SK-N-SH (cell line): Measurements from ENCODE around the gene SOX21. TPM values are rescaled to one million over a fixed set of nuclear protein-coding genes. Genes with fewer than 3 reads are reported as not detected.

Source experiments
- CTCF ChIA-PET: fragments of 300-600, 350-600 bp; formaldehyde crosslinking; extraction: SDS; loops from one replicate; lab custom pipeline; 2021; lab: Yijun Ruan, JAX
- POLR2A ChIA-PET: fragments of 350-600 bp; sonication (Branson Sonifier 250); formaldehyde crosslinking; extraction: SDS; loops from one replicate; lab custom pipeline; 2020; ENCODE audit warnings: antibody characterized with exemption, inconsistent platforms; lab: Yijun Ruan, JAX
- DNase-seq: peaks from one replicate; pipeline ENCODE4 v3.0.0; 2012
- H2AFZ ChIP-seq: fragments of 200-600 bp; sonication (generic); 2 replicates; pipeline ENCODE4 v1.8.1; 2016; ENCODE audit warnings: antibody characterized with exemption, mild to moderate bottlenecking, low read depth
- H3F3A ChIP-seq: fragments of 200-600 bp; sonication (generic); replicated peaks from 2 replicates; pipeline ENCODE3; 2016; ENCODE audit warnings: antibody characterized with exemption, mild to moderate bottlenecking; ENCODE audit not compliant: insufficient read depth
- H3K27ac ChIP-seq, 2 experiments: fragments of 200-500 bp in 1 of 2; fragments of 200-600 bp in 1 of 2; sonication (Bioruptor generic) in 1 of 2; sonication (generic), shearing (Covaris generic) in 1 of 2; 2 replicates each; pipeline versions ENCODE4 v1.5.1 to v1.6.1; 2014 to 2016; ENCODE audit warnings: low read depth in 2 of 2, inconsistent platforms in 1 of 2, low read length in 1 of 2, mild to moderate bottlenecking in 1 of 2, mixed read lengths in 1 of 2
- H3K27me3 ChIP-seq: fragments of 200-600 bp; sonication (generic), shearing (Covaris generic); 2 replicates; pipeline ENCODE4 v1.6.1; 2016; ENCODE audit warnings: mixed run types; ENCODE audit not compliant: insufficient read depth
- H3K36me3 ChIP-seq, 2 experiments: fragments of 200-500 bp in 1 of 2; fragments of 200-600 bp in 1 of 2; sonication (Bioruptor generic) in 1 of 2; sonication (generic) in 1 of 2; replicated peaks in 1 of 2; 2 replicates each; pipeline versions ENCODE3 to v1.5.1; 2014 to 2016; ENCODE audit warnings: low read length in 1 of 2, mild to moderate bottlenecking in 1 of 2; ENCODE audit not compliant: insufficient read depth in 2 of 2, control insufficient read depth in 1 of 2
- H3K4me1 ChIP-seq, 2 experiments: fragments of 200-500 bp in 1 of 2; fragments of 200-600 bp in 1 of 2; sonication (Bioruptor generic) in 1 of 2; sonication (generic), shearing (Covaris generic) in 1 of 2; 2 replicates each; pipeline versions ENCODE4 v1.5.1 to v1.6.1; 2014 to 2016; ENCODE audit warnings: low read depth in 1 of 2, low read length in 1 of 2, mixed run types in 1 of 2; ENCODE audit not compliant: insufficient read depth in 2 of 2, control insufficient read depth in 1 of 2
- H3K4me2 ChIP-seq: fragments of 200-600 bp; sonication (generic), shearing (Covaris generic); 2 replicates; pipeline ENCODE4 v1.6.1; 2017; ENCODE audit warnings: mixed run types
- H3K4me3 ChIP-seq, 2 experiments: fragments of 200-500 bp in 1 of 2; fragments of 200-600 bp in 1 of 2; sonication (Bioruptor generic) in 1 of 2; sonication (generic), shearing (Covaris generic) in 1 of 2; 2 replicates each; pipeline versions ENCODE4 v1.5.1 to v1.8.1; 2014 to 2016; ENCODE audit warnings: low read depth in 2 of 2, inconsistent platforms in 1 of 2, low read length in 1 of 2, mild to moderate bottlenecking in 1 of 2, mixed read lengths in 1 of 2, moderate library complexity in 1 of 2
- H3K79me2 ChIP-seq: fragments of 200-600 bp; sonication (generic); 2 replicates; pipeline ENCODE4 v1.8.1; 2017; ENCODE audit warnings: mild to moderate bottlenecking; ENCODE audit not compliant: insufficient read depth
- H3K9ac ChIP-seq: fragments of 200-600 bp; sonication (generic); 2 replicates; pipeline ENCODE4 v1.6.1; 2017; ENCODE audit warnings: mixed run types
- H3K9me2 ChIP-seq: fragments of 200-600 bp; sonication (generic); 2 replicates; pipeline ENCODE4 v1.6.1; 2017; ENCODE audit warnings: mixed run types
- H3K9me3 ChIP-seq: fragments of 200-600 bp; sonication (generic); 2 replicates; pipeline ENCODE4 v1.6.1; 2017; ENCODE audit warnings: mixed run types, mild to moderate bottlenecking, moderate library complexity
- H4K20me1 ChIP-seq: fragments of 200-600 bp; sonication (generic); 2 replicates; pipeline ENCODE4 v1.6.1; 2017; ENCODE audit warnings: mild to moderate bottlenecking, mixed run types; ENCODE audit not compliant: insufficient read depth
- CHD2 ChIP-seq: fragments of 150-350 bp; IDR thresholded peaks from 2 replicates; pipeline ENCODE4 v1.6.1; 2018; ENCODE audit warnings: low read length; ENCODE audit not compliant: partially characterized antibody
- JUND ChIP-seq: IDR thresholded peaks from 2 replicates; pipeline ENCODE4 v1.4.0; 2012
- RAD21 ChIP-seq: IDR thresholded peaks from 2 replicates; pipeline ENCODE4 v1.6.1; 2012; ENCODE audit warnings: mild to moderate bottlenecking, low read length
- RCOR1 ChIP-seq: fragments of 150-350 bp; IDR thresholded peaks from 2 replicates; pipeline ENCODE4 v1.6.1; 2017; ENCODE audit warnings: antibody characterized with exemption, low read length
- RFX5 ChIP-seq: IDR thresholded peaks from 2 replicates; pipeline ENCODE4 v1.6.1; 2012; ENCODE audit warnings: mild to moderate bottlenecking, improper control_type of control experiment, low read length
- SMC3 ChIP-seq: IDR thresholded peaks from 2 replicates; pipeline ENCODE4 v1.6.1; 2012; ENCODE audit warnings: low read depth, low read length, improper control_type of control experiment
- TAF1 ChIP-seq: IDR thresholded peaks from 2 replicates; pipeline ENCODE4 v1.6.1; 2012; ENCODE audit warnings: low read depth, mild to moderate bottlenecking, low read length, moderate library complexity, borderline replicate concordance
- YY1 ChIP-seq: IDR thresholded peaks from 2 replicates; pipeline ENCODE4 v1.4.0; 2012; ENCODE audit warnings: low read depth, mild to moderate bottlenecking
- WGBS: methylation state at CpG from one replicate; pipeline ENCODE4 v1.1.6; 2017; ENCODE audit warnings: low lambda C conversion rate; 5-methylcytosine and 5-hydroxymethylcytosine counted together
- polyA plus RNA-seq, 3 experiments: library from polyadenylated mRNA; depleted of rRNA; stranded (reverse); fragments of >200 nt; gene quantifications; 2 replicates each; pipeline ENCODE4 v1.2.3, GENCODE V29; 2012
- TF ChIP-seq, protein P1 (sequence below): fragments of 200-600 bp; sonication (generic); IDR thresholded peaks from 2 replicates; pipeline ENCODE4 v1.6.1; 2017; ENCODE audit warnings: antibody characterized with exemption, mild to moderate bottlenecking, moderate library complexity
- TF ChIP-seq, protein P2 (sequence below): IDR thresholded peaks from 2 replicates; pipeline ENCODE4 v1.4.0; 2012; ENCODE audit warnings: low read depth, borderline replicate concordance
- TF ChIP-seq, protein P3 (sequence below): fragments of 150-350 bp; IDR thresholded peaks from 2 replicates; pipeline ENCODE4 v1.6.1; 2016; ENCODE audit warnings: mild to moderate bottlenecking, low read depth, low read length
- TF ChIP-seq, protein P4 (sequence below): IDR thresholded peaks from 2 replicates; pipeline ENCODE4 v1.6.1; 2012; ENCODE audit warnings: mild to moderate bottlenecking, low read depth, low read length, moderate library complexity

Gene SOX21
- polyA plus RNA-seq, 1 of the 3 experiments (the other 2 are of a cell fraction) = not detected

DNA sequence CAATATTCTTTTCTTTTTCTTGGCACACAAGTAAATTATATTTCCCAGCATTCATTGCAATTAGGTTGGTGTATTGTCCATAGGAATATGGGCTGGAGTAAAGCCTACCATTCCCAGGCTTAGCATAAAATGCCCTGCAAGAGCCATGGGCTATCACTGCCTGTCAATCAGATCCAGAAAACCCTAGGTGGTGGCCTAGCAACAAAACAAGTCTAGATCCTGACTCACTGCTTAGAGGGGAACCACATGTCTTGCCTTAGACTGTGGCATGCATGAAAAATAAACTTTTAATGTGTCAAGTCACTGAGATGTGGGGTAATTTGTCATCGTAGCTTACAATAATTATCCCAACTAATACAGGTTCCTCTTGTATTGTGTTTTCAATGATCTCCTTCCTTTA lies 16.2 kb downstream of the SOX21 start:
- no peaks in the 10 kb centered on the region for H3K9me3 ChIP-seq
- H3K4me3 ChIP-seq = no peak overlapping the region
- no peak overlapping the region for H2AFZ ChIP-seq
- peaks cover 34% of the 10 kb centered on the region; the same call in 1 of the 2 replicates for H3K27me3 ChIP-seq
- H3K36me3 ChIP-seq = no peaks in the 10 kb centered on the region
- H3K79me2 ChIP-seq = no peaks in the 10 kb centered on the region
- CTCF ChIA-PET = interaction anchor here (0.9 to 1.6 kb wide), 3 partner anchors 21 to 460 kb away, joined by 3 to 6 read pairs (median 5); no protein-coding TSS in a partner anchor
- POLR2A ChIA-PET = no interaction called here
- no peak overlapping the region for H3K9ac ChIP-seq
- no peak for DNase-seq
- TF ChIP-seq, protein P1, sequence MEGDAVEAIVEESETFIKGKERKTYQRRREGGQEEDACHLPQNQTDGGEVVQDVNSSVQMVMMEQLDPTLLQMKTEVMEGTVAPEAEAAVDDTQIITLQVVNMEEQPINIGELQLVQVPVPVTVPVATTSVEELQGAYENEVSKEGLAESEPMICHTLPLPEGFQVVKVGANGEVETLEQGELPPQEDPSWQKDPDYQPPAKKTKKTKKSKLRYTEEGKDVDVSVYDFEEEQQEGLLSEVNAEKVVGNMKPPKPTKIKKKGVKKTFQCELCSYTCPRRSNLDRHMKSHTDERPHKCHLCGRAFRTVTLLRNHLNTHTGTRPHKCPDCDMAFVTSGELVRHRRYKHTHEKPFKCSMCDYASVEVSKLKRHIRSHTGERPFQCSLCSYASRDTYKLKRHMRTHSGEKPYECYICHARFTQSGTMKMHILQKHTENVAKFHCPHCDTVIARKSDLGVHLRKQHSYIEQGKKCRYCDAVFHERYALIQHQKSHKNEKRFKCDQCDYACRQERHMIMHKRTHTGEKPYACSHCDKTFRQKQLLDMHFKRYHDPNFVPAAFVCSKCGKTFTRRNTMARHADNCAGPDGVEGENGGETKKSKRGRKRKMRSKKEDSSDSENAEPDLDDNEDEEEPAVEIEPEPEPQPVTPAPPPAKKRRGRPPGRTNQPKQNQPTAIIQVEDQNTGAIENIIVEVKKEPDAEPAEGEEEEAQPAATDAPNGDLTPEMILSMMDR = no peak
- TF ChIP-seq RAD21 (no peak), CHD2 (no peak), SMC3 (no peak), RFX5 (no peak), RCOR1 (no peak), YY1 (no peak)
- TF ChIP-seq, protein P2, sequence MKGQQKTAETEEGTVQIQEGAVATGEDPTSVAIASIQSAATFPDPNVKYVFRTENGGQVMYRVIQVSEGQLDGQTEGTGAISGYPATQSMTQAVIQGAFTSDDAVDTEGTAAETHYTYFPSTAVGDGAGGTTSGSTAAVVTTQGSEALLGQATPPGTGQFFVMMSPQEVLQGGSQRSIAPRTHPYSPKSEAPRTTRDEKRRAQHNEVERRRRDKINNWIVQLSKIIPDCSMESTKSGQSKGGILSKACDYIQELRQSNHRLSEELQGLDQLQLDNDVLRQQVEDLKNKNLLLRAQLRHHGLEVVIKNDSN = no peak
- TF ChIP-seq, protein P3, sequence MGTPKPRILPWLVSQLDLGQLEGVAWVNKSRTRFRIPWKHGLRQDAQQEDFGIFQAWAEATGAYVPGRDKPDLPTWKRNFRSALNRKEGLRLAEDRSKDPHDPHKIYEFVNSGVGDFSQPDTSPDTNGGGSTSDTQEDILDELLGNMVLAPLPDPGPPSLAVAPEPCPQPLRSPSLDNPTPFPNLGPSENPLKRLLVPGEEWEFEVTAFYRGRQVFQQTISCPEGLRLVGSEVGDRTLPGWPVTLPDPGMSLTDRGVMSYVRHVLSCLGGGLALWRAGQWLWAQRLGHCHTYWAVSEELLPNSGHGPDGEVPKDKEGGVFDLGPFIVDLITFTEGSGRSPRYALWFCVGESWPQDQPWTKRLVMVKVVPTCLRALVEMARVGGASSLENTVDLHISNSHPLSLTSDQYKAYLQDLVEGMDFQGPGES = no peak
- H3K4me1 ChIP-seq = no peaks in the 10 kb centered on the region
- H3K9me2 ChIP-seq = no peaks in the 10 kb centered on the region
- H4K20me1 ChIP-seq = no peaks in the 10 kb centered on the region
- H3K4me2 ChIP-seq = no peak overlapping the region
- WGBS = 80% methylated on average over 1 of the region's 1 CpG
- H3K27ac ChIP-seq = no peak overlapping the region
- no peaks in the 10 kb centered on the region for H3F3A ChIP-seq

DNA sequence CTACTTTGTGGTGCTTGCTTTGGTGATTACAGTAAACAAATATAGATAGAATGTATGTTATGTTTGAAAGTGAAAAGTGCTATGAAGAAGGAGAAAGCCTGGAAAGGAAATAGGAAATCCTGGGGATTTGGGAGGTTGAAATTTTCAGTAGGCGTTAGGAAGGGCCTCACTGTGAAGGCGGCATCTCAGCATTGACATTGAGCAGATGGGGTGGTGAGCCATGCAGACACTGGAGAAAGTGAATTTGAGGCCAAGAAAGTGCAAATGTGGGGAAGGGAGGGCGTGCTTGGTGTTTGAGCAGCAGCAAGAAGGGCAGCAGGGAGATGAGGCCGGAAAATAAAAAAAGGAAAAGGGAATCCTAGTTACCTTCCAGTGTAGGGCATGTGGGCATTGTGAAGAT lies 20.3 kb downstream of the SOX21 start:
- Histone ChIP-seq H3F3A (no peaks in the 10 kb centered on the region), H4K20me1 (no peaks in the 10 kb centered on the region), H2AFZ (no peak overlapping the region), H3K9me3 (no peaks in the 10 kb centered on the region), H3K79me2 (no peaks in the 10 kb centered on the region), H3K27ac (no peak overlapping the region), H3K9ac (no peak overlapping the region), H3K4me2 (no peak overlapping the region), H3K36me3 (no peaks in the 10 kb centered on the region), H3K27me3 (peaks cover 32% of the 10 kb centered on the region; the same call in 1 of the 2 replicates), H3K4me3 (no peak overlapping the region), H3K9me2 (no peaks in the 10 kb centered on the region), H3K4me1 (no peaks in the 10 kb centered on the region)
- ChIA-PET CTCF (no interaction called here), POLR2A (no interaction called here)
- DNase-seq = no peak
- TF ChIP-seq, protein P4, sequence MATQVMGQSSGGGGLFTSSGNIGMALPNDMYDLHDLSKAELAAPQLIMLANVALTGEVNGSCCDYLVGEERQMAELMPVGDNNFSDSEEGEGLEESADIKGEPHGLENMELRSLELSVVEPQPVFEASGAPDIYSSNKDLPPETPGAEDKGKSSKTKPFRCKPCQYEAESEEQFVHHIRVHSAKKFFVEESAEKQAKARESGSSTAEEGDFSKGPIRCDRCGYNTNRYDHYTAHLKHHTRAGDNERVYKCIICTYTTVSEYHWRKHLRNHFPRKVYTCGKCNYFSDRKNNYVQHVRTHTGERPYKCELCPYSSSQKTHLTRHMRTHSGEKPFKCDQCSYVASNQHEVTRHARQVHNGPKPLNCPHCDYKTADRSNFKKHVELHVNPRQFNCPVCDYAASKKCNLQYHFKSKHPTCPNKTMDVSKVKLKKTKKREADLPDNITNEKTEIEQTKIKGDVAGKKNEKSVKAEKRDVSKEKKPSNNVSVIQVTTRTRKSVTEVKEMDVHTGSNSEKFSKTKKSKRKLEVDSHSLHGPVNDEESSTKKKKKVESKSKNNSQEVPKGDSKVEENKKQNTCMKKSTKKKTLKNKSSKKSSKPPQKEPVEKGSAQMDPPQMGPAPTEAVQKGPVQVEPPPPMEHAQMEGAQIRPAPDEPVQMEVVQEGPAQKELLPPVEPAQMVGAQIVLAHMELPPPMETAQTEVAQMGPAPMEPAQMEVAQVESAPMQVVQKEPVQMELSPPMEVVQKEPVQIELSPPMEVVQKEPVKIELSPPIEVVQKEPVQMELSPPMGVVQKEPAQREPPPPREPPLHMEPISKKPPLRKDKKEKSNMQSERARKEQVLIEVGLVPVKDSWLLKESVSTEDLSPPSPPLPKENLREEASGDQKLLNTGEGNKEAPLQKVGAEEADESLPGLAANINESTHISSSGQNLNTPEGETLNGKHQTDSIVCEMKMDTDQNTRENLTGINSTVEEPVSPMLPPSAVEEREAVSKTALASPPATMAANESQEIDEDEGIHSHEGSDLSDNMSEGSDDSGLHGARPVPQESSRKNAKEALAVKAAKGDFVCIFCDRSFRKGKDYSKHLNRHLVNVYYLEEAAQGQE = no peak
- TF ChIP-seq JUND = no peak
- no peak for TF ChIP-seq TAF1
- no peak for TF ChIP-seq RCOR1
- no peak for TF ChIP-seq CHD2
- TF ChIP-seq YY1 = no peak
- TF ChIP-seq, protein P3 = no peak
- WGBS = 31% methylated on average over 4 of the region's 4 CpGs
